Nephron (organoid): ENCODE results near the gene TLN1.

Experiments used
- H3K27ac Mint-ChIP-seq, 3 experiments: 2 replicates each; pipeline ENCODE4 v1.8.0; 2020; ENCODE audit warnings: mixed read lengths in 3 of 3, mild to moderate bottlenecking in 2 of 3, moderate library complexity in 1 of 3
- H3K27me3 Mint-ChIP-seq: 2 replicates; pipeline ENCODE4 v1.8.0; 2021; ENCODE audit warnings: low read depth, mild to moderate bottlenecking, moderate library complexity, mixed read lengths
- H3K36me3 Mint-ChIP-seq: 2 replicates; pipeline ENCODE4 v1.8.0; 2020; ENCODE audit warnings: low read depth, mixed read lengths
- H3K4me1 Mint-ChIP-seq: 2 replicates; pipeline ENCODE4 v1.8.0; 2020; ENCODE audit warnings: mixed read lengths
- H3K4me3 Mint-ChIP-seq, 3 experiments: 2 replicates each; pipeline ENCODE4 v1.8.0; 2020; ENCODE audit warnings: mild to moderate bottlenecking in 3 of 3, mixed read lengths in 3 of 3, moderate library complexity in 2 of 3
- H3K9me3 Mint-ChIP-seq: 2 replicates; pipeline ENCODE4 v1.8.0; 2020; ENCODE audit warnings: mixed read lengths
- TF ChIP-seq, protein P1 (sequence below), 3 experiments: fragments of 200-600 bp; sonication (generic); IDR thresholded peaks; one replicate each; pipeline ENCODE4 v1.5.0; 2021; ENCODE audit warnings: antibody characterized with exemption in 3 of 3; ENCODE audit not compliant: unreplicated experiment in 3 of 3

The TLN1 gene

DNA sequence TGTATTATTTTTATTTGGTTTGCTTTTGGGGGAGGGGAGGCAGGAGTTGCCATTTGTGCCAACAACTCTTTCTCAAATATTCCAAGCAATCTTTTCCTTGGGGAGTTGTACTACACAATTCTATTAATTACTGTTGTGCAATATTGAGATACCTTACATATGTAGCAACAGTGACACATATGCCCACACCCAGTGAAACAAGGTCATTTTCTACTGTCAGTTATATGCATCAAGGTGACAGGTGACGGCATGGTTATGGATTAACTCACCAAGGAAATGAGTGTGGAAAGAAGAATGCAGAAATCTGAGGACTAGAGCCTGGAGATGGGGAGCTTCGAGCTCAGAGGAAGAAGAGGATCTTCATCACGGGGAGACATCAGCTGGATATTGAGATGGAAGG, 39.9 kb upstream of the TLN1 start:
- H3K4me1 Mint-ChIP-seq, result peaks cover 16% of the 10 kb centered on the region
- no peaks in the 10 kb centered on the region for H3K36me3 Mint-ChIP-seq
- TF ChIP-seq, protein P1, sequence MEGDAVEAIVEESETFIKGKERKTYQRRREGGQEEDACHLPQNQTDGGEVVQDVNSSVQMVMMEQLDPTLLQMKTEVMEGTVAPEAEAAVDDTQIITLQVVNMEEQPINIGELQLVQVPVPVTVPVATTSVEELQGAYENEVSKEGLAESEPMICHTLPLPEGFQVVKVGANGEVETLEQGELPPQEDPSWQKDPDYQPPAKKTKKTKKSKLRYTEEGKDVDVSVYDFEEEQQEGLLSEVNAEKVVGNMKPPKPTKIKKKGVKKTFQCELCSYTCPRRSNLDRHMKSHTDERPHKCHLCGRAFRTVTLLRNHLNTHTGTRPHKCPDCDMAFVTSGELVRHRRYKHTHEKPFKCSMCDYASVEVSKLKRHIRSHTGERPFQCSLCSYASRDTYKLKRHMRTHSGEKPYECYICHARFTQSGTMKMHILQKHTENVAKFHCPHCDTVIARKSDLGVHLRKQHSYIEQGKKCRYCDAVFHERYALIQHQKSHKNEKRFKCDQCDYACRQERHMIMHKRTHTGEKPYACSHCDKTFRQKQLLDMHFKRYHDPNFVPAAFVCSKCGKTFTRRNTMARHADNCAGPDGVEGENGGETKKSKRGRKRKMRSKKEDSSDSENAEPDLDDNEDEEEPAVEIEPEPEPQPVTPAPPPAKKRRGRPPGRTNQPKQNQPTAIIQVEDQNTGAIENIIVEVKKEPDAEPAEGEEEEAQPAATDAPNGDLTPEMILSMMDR (IDR thresholded peaks at IDR 0.05; ENCODE audit: unreplicated experiment in 3 of 3), result no peak
- no peak overlapping the region for H3K4me3 Mint-ChIP-seq
- H3K27ac Mint-ChIP-seq, result no peak overlapping the region
- H3K27me3 Mint-ChIP-seq, result no peaks in the 10 kb centered on the region
- H3K9me3 Mint-ChIP-seq, result no peaks in the 10 kb centered on the region

- Mint-ChIP-seq H3K4me1 (peaks cover 16% of the 10 kb centered on the region), H3K4me3 (no peak overlapping the region), H3K9me3 (no peaks in the 10 kb centered on the region), H3K36me3 (no peaks in the 10 kb centered on the region), H3K27me3 (no peaks in the 10 kb centered on the region), H3K27ac (no peak overlapping the region)
- TF ChIP-seq, protein P1 (IDR thresholded peaks at IDR 0.05; ENCODE audit: unreplicated experiment in 3 of 3), result no peak
Observed at GRCh38 chr9:35771534-35771933, 39.5 kb upstream of the TLN1 start.

GRCh38 chr9:35771075-35771433, 39.1 kb upstream of the TLN1 start:
- no peak overlapping the region for H3K27ac Mint-ChIP-seq
- no peaks in the 10 kb centered on the region for H3K27me3 Mint-ChIP-seq
- H3K4me3 Mint-ChIP-seq, result no peak overlapping the region
- no peaks in the 10 kb centered on the region for H3K36me3 Mint-ChIP-seq
- peaks cover 13% of the 10 kb centered on the region for H3K4me1 Mint-ChIP-seq
- TF ChIP-seq, protein P1 (IDR thresholded peaks at IDR 0.05; ENCODE audit: unreplicated experiment in 3 of 3), result no peak
- no peaks in the 10 kb centered on the region for H3K9me3 Mint-ChIP-seq

DNA sequence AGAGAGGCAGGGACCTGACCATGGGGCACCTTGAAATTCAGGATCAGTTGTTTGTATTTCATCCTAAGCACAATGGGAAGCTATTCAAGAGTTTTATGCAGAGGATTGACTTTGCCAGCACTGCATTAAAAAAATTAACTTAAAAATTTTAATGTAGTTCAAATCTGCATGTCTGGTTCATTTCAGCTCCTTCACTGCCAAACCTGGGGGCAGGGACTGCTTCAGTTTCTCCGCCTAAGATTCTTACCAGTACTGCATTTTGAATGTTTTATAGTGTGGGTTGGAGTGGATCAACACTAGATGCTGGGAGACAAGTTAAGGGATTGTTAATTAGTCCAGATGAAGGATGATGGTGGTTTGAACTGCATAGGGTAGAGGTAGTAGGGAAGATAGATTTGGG, 37.8 kb upstream of the TLN1 start:
- H3K27me3 Mint-ChIP-seq, result no peaks in the 10 kb centered on the region
- H3K4me1 Mint-ChIP-seq, result peaks cover under 1% of the 10 kb centered on the region
- TF ChIP-seq, protein P1 (IDR thresholded peaks at IDR 0.05; ENCODE audit: unreplicated experiment in 3 of 3), result no peak
- no peak overlapping the region for H3K27ac Mint-ChIP-seq
- no peak overlapping the region for H3K4me3 Mint-ChIP-seq
- H3K9me3 Mint-ChIP-seq, result no peaks in the 10 kb centered on the region
- H3K36me3 Mint-ChIP-seq, result no peaks in the 10 kb centered on the region

DNA sequence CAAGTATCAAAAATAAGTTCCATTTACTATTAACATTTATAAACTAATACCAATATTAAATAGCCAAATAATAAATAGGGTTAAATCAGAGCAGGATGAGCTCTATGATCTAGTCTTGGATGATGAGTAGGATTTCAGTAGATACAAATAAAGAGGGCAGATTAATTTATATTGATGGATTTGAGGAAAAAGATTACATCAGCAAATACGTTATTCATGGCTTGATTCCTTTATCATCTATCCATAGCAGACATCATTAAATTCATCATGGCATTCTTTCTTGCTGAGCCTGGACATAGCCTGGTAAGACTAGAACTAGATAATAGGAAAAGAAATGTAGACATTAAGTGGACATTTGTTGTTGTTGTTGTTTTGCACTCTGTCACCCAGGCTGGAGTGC, 35.5 kb upstream of the TLN1 start:
- H3K4me3 Mint-ChIP-seq, result no peak overlapping the region
- H3K4me1 Mint-ChIP-seq, result no peaks in the 10 kb centered on the region
- H3K27ac Mint-ChIP-seq, result no peak overlapping the region
- no peaks in the 10 kb centered on the region for H3K27me3 Mint-ChIP-seq
- H3K36me3 Mint-ChIP-seq, result no peaks in the 10 kb centered on the region
- TF ChIP-seq, protein P1 (IDR thresholded peaks at IDR 0.05; ENCODE audit: unreplicated experiment in 3 of 3), result no peak
- H3K9me3 Mint-ChIP-seq, result no peaks in the 10 kb centered on the region

- no peaks in the 10 kb centered on the region for H3K27me3 Mint-ChIP-seq
- no peaks in the 10 kb centered on the region for H3K9me3 Mint-ChIP-seq
- TF ChIP-seq, protein P1 (IDR thresholded peaks at IDR 0.05; ENCODE audit: unreplicated experiment in 3 of 3), result no peak
- no peaks in the 10 kb centered on the region for H3K4me1 Mint-ChIP-seq
- no peaks in the 10 kb centered on the region for H3K36me3 Mint-ChIP-seq
- H3K27ac Mint-ChIP-seq, result no peak overlapping the region
- no peak overlapping the region for H3K4me3 Mint-ChIP-seq
Observed at GRCh38 chr9:35766997-35767396, 35.0 kb upstream of the TLN1 start.
